Mesendoderm (in vitro differentiated cells): ENCODE results near the gene ENTPD1.
"Not testable (repeated sequence)": the region's sequence is repeated elsewhere in the genome, so short reads cannot be mapped to it uniquely, and the experiment has no call there.

Source experiments
- DNase-seq: peaks from one replicate; pipeline ENCODE4 v3.0.0; 2013
- H2AK5ac ChIP-seq: 2 replicates; pipeline ENCODE4 v1.6.1; 2013; ENCODE audit warnings: low read length, inconsistent platforms
- H2BK120ac ChIP-seq: 2 replicates; pipeline ENCODE4 v1.6.1; 2013; ENCODE audit warnings: low read depth, mild to moderate bottlenecking, low read length, moderate library complexity, mixed read lengths
- H2BK15ac ChIP-seq: replicated peaks from 2 replicates; pipeline ENCODE4 v1.6.1; 2013; ENCODE audit warnings: low read depth, mild to moderate bottlenecking, moderate library complexity
- H2BK5ac ChIP-seq: 2 replicates; pipeline ENCODE4 v1.6.1; 2013; ENCODE audit warnings: low read length, inconsistent platforms
- H3K18ac ChIP-seq: 2 replicates; pipeline ENCODE4 v1.6.1; 2013; ENCODE audit warnings: mild to moderate bottlenecking, low read length, mixed read lengths
- H3K23ac ChIP-seq: one replicate; pipeline ENCODE4 v1.6.1; 2013; ENCODE audit warnings: low read length
- H3K27ac ChIP-seq: 2 replicates; pipeline ENCODE4 v1.5.1; 2013; ENCODE audit warnings: low read depth, mild to moderate bottlenecking, inconsistent platforms, low read length, moderate library complexity
- H3K27me3 ChIP-seq: 2 replicates; pipeline ENCODE4 v1.6.1; 2013; ENCODE audit warnings: low read length, control low read depth, mild to moderate bottlenecking, inconsistent platforms; ENCODE audit not compliant: insufficient read depth, poor library complexity
- H3K36me3 ChIP-seq: 2 replicates; pipeline ENCODE4 v1.6.1; 2013; ENCODE audit warnings: low read length, inconsistent platforms; ENCODE audit not compliant: control insufficient read depth, insufficient read depth
- H3K4ac ChIP-seq: one replicate; pipeline ENCODE4 v1.6.1; 2013; ENCODE audit warnings: low read depth, mild to moderate bottlenecking, low read length, moderate library complexity
- H3K4me1 ChIP-seq: 2 replicates; pipeline ENCODE4 v1.6.1; 2013; ENCODE audit warnings: low read depth, low read length, inconsistent platforms; ENCODE audit not compliant: control insufficient read depth
- H3K4me2 ChIP-seq: 2 replicates; pipeline ENCODE4 v1.6.1; 2013; ENCODE audit warnings: low read length
- H3K4me3 ChIP-seq: 2 replicates; pipeline ENCODE4 v1.5.1; 2013; ENCODE audit warnings: mild to moderate bottlenecking, low read length
- H3K56ac ChIP-seq: one replicate; pipeline ENCODE4 v1.6.1; 2013; ENCODE audit warnings: low read length
- H3K79me1 ChIP-seq: 2 replicates; pipeline ENCODE4 v1.6.1; 2013; ENCODE audit warnings: low read length, inconsistent platforms
- H3K79me2 ChIP-seq: 2 replicates; pipeline ENCODE4 v1.6.1; 2013; ENCODE audit warnings: mild to moderate bottlenecking, low read length; ENCODE audit not compliant: control insufficient read depth, insufficient read depth
- H3K9ac ChIP-seq: 2 replicates; pipeline ENCODE4 v1.6.1; 2013; ENCODE audit warnings: low read length, inconsistent platforms
- H4K5ac ChIP-seq: one replicate; pipeline ENCODE4 v1.6.1; 2013; ENCODE audit warnings: low read length
- H4K8ac ChIP-seq: one replicate; pipeline ENCODE4 v1.6.1; 2013; ENCODE audit warnings: low read depth, mild to moderate bottlenecking, control low read depth, low read length, moderate library complexity
- WGBS: extraction: QIAGEN DNeasy Blood & Tissue Kit; methylation state at CpG from one replicate; pipeline ENCODE4 v1.1.7; 2013; ENCODE audit warnings: low lambda C conversion rate, missing lambda C conversion rate; ENCODE audit not compliant: insufficient coverage; ENCODE audit errors: extremely low coverage; 5-methylcytosine and 5-hydroxymethylcytosine counted together

Gene ENTPD1

GRCh38 chr10:95867866-95868265 lies 111.9 kb downstream of the ENTPD1 start:
- Histone ChIP-seq H3K27ac (no peak overlapping the region), H2BK5ac (no peak overlapping the region), H3K4me3 (no peak overlapping the region), H3K4me2 (no peak overlapping the region), H3K36me3 (no peaks in the 10 kb centered on the region), H2BK15ac (no peak overlapping the region), H3K23ac (no peak overlapping the region), H3K27me3 (no peaks in the 10 kb centered on the region), H2BK120ac (no peak overlapping the region), H3K18ac (no peak overlapping the region), H4K8ac (no peak overlapping the region), H4K5ac (no peak overlapping the region), H3K56ac (no peak overlapping the region), H3K79me1 (no peaks in the 10 kb centered on the region), H3K4ac (no peak overlapping the region), H2AK5ac (no peak overlapping the region), H3K79me2 (no peaks in the 10 kb centered on the region), H3K9ac (no peak overlapping the region), H3K4me1 (no peaks in the 10 kb centered on the region)
- DNase-seq: no peak
- no CpG with 5 or more reads among the region's 4 CpGs for WGBS

DNA sequence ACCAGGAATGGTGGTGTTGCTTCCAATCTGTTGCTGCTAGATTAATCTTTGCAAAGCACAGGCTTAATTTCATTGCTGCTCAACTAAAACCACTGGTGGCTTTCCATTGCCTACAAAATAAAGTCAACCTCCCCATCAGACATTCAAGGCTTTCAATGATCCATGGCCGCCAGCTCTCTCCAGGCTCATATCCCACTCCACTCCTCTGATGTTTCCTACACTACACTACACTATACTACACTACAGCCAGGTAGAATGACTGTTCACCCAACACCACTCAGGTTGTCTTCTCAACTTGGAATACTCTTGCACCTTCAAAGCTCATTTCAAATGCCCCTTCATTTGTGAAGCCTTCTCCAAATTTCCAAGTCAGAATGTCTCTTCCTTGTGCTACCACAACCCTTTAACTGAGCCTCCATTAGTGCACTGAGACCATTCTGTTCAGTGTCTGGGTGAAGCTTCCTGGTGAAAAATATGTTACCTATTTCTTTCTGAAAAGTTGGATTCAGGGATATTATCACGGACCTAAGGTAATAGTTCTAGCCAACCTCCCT lies 116.3 kb downstream of the ENTPD1 start:
- H3K4ac ChIP-seq: no peak overlapping the region
- H3K27me3 ChIP-seq: no peaks in the 10 kb centered on the region
- H3K9ac ChIP-seq: no peak overlapping the region
- no peak overlapping the region for H2AK5ac ChIP-seq
- no peak overlapping the region for H3K27ac ChIP-seq
- H3K79me2 ChIP-seq: no peaks in the 10 kb centered on the region
- no peaks in the 10 kb centered on the region for H3K4me1 ChIP-seq
- no peak overlapping the region for H2BK5ac ChIP-seq
- no peak overlapping the region for H2BK15ac ChIP-seq
- H3K4me3 ChIP-seq: no peak overlapping the region
- no peak overlapping the region for H4K5ac ChIP-seq
- DNase-seq: no peak
- WGBS: no CpG with 5 or more reads among the region's 2 CpGs
- no peak overlapping the region for H3K4me2 ChIP-seq
- no peaks in the 10 kb centered on the region for H3K79me1 ChIP-seq
- H4K8ac ChIP-seq: no peak overlapping the region
- no peaks in the 10 kb centered on the region for H3K36me3 ChIP-seq
- H3K18ac ChIP-seq: no peak overlapping the region
- H3K56ac ChIP-seq: no peak overlapping the region
- no peak overlapping the region for H3K23ac ChIP-seq
- no peak overlapping the region for H2BK120ac ChIP-seq

GRCh38 chr10:95873139-95873538 lies 117.2 kb downstream of the ENTPD1 start:
- Histone ChIP-seq H3K4ac (no peak overlapping the region), H4K5ac (no peak overlapping the region), H3K4me1 (no peaks in the 10 kb centered on the region), H3K27ac (no peak overlapping the region), H3K27me3 (no peaks in the 10 kb centered on the region), H3K23ac (no peak overlapping the region), H3K79me2 (no peaks in the 10 kb centered on the region), H2BK120ac (no peak overlapping the region), H3K4me3 (no peak overlapping the region), H3K4me2 (no peak overlapping the region), H2BK5ac (no peak overlapping the region), H4K8ac (no peak overlapping the region), H3K9ac (no peak overlapping the region), H3K79me1 (no peaks in the 10 kb centered on the region), H3K56ac (no peak overlapping the region), H3K18ac (no peak overlapping the region), H3K36me3 (no peaks in the 10 kb centered on the region), H2BK15ac (no peak overlapping the region), H2AK5ac (no peak overlapping the region)
- no CpG with 5 or more reads among the region's 2 CpGs for WGBS
- no peak for DNase-seq

DNA sequence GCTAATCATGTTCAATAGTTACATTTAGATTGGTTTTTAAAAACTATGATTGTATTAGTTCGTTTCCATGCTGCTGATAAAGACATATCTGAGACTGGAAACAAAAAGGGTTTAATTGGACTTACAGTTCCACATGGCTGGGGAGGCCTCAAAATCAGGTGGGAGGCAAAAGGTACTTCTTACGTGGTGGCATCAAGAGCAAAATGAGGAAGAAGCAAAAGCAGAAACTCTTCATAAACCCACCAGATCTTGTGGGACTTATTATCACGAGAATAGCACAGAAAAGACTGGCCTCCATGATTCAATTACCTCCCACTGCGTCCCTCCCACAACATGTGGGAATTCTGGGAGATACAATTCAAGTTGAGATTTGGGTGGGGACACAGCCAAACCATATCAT lies 117.7 kb downstream of the ENTPD1 start:
- no peak overlapping the region for H3K4ac ChIP-seq
- H3K9ac ChIP-seq: no peak overlapping the region
- H3K4me1 ChIP-seq: no peaks in the 10 kb centered on the region
- H3K36me3 ChIP-seq: no peaks in the 10 kb centered on the region
- H3K27ac ChIP-seq: no peak overlapping the region
- H3K18ac ChIP-seq: no peak overlapping the region
- H3K4me2 ChIP-seq: no peak overlapping the region
- no peaks in the 10 kb centered on the region for H3K27me3 ChIP-seq
- H3K23ac ChIP-seq: no peak overlapping the region
- no peaks in the 10 kb centered on the region for H3K79me1 ChIP-seq
- no peak overlapping the region for H2AK5ac ChIP-seq
- no peak overlapping the region for H3K4me3 ChIP-seq
- no peak overlapping the region for H2BK5ac ChIP-seq
- no CpG with 5 or more reads among the region's 4 CpGs for WGBS
- H2BK120ac ChIP-seq: no peak overlapping the region
- H4K8ac ChIP-seq: no peak overlapping the region
- H4K5ac ChIP-seq: no peak overlapping the region
- H3K79me2 ChIP-seq: no peaks in the 10 kb centered on the region
- no peak overlapping the region for H2BK15ac ChIP-seq
- no peak for DNase-seq
- H3K56ac ChIP-seq: no peak overlapping the region

DNA sequence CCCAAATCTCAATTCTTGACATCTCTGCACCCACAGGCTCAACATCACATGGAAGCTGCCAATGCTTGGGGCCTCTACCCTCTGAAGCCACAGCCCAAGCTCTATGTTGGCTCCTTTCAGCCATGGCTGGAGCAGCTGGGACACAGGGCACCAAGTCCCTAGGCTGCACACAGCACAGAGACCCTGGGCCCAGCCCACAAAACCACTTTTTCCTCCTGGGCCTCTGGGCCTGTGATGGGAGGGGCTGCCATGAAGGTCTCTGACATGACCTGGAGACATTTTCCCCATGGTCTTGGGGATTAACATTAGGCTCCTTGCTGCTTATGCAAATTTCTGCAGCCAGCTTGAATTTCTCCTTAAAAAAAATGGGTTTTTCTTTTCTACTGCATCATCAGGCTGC lies 118.8 kb downstream of the ENTPD1 start:
- not testable (repeated sequence) for H3K23ac ChIP-seq, H2BK5ac ChIP-seq, H2BK15ac ChIP-seq, H3K4me3 ChIP-seq, H3K27me3 ChIP-seq, H3K9ac ChIP-seq, H3K27ac ChIP-seq, H3K79me2 ChIP-seq, H3K56ac ChIP-seq, DNase-seq, H4K8ac ChIP-seq, H3K36me3 ChIP-seq, H4K5ac ChIP-seq, H3K18ac ChIP-seq, H3K4ac ChIP-seq, H2BK120ac ChIP-seq, H2AK5ac ChIP-seq, H3K79me1 ChIP-seq, H3K4me2 ChIP-seq, H3K4me1 ChIP-seq

- Histone ChIP-seq H3K36me3 (no peaks in the 10 kb centered on the region), H4K8ac (no peak overlapping the region), H3K79me2 (no peaks in the 10 kb centered on the region), H2BK5ac (no peak overlapping the region), H3K4me3 (no peak overlapping the region), H3K56ac (no peak overlapping the region), H2BK15ac (no peak overlapping the region), H2BK120ac (no peak overlapping the region), H3K27me3 (no peaks in the 10 kb centered on the region), H3K4ac (no peak overlapping the region), H3K79me1 (no peaks in the 10 kb centered on the region), H3K27ac (no peak overlapping the region), H3K4me2 (no peak overlapping the region), H4K5ac (no peak overlapping the region), H2AK5ac (no peak overlapping the region), H3K4me1 (no peaks in the 10 kb centered on the region), H3K23ac (no peak overlapping the region), H3K18ac (no peak overlapping the region), H3K9ac (no peak overlapping the region)
- DNase-seq: no peak
- no CpG with 5 or more reads among the region's 1 CpG for WGBS
These were observed 120.8 kb downstream of the ENTPD1 start for GRCh38 chr10:95876756-95877155.
